Fibroblast of lung (primary cell): ENCODE data around the gene KRTAP5-3. TPM values are rescaled to one million over a fixed set of nuclear protein-coding genes. Genes with fewer than 3 reads are reported as not detected.

Experiments
- DNase-seq, 2 donors: peaks; one replicate each; pipeline versions ENCODE4 v3.0.0 to v3.0.0-alpha.2; 2010; ENCODE audit warnings: low read depth in 2 of 2
- H2AFZ ChIP-seq: 2 replicates; pipeline ENCODE4 v1.5.1; 2012; ENCODE audit warnings: low read length, control low read depth, inconsistent platforms
- H3K27ac ChIP-seq: 2 replicates; pipeline ENCODE4 v1.5.1; 2011; ENCODE audit warnings: low read length, control low read depth; ENCODE audit not compliant: insufficient read depth
- H3K27me3 ChIP-seq: 2 replicates; pipeline ENCODE4 v1.5.1; 2011; ENCODE audit warnings: mild to moderate bottlenecking, low read length; ENCODE audit not compliant: control insufficient read depth, insufficient read depth
- H3K36me3 ChIP-seq: 2 replicates; pipeline ENCODE4 v1.5.1; 2011; ENCODE audit warnings: low read length; ENCODE audit not compliant: control insufficient read depth, insufficient read depth
- H3K4me1 ChIP-seq: 2 replicates; pipeline ENCODE4 v1.5.1; 2011; ENCODE audit warnings: low read length; ENCODE audit not compliant: control insufficient read depth, insufficient read depth; ENCODE audit errors: extremely low read depth
- H3K4me2 ChIP-seq: 2 replicates; pipeline ENCODE4 v1.5.1; 2011; ENCODE audit warnings: low read length, control low read depth; ENCODE audit not compliant: insufficient read depth; ENCODE audit errors: extremely low read depth
- H3K4me3 ChIP-seq, 4 experiments: fragments of 200-600 bp in 1 of 4; sonication (generic) in 1 of 4; replicated peaks in 1 of 4; 2 replicates each; pipeline ENCODE4 v1.5.1; 2011 to 2016; ENCODE audit warnings: low read length in 4 of 4, low read depth in 3 of 4, mild to moderate bottlenecking in 3 of 4, control low read depth in 2 of 4, inconsistent platforms in 1 of 4, mixed read lengths in 1 of 4; ENCODE audit not compliant: insufficient read depth in 1 of 4; ENCODE audit errors: control extremely low read depth in 1 of 4
- H3K79me2 ChIP-seq: 2 replicates; pipeline ENCODE4 v1.5.1; 2012; ENCODE audit warnings: mild to moderate bottlenecking, low read length, inconsistent platforms; ENCODE audit not compliant: control insufficient read depth, insufficient read depth
- H3K9ac ChIP-seq: 2 replicates; pipeline ENCODE4 v1.5.1; 2011; ENCODE audit warnings: mild to moderate bottlenecking, low read length, control low read depth; ENCODE audit not compliant: insufficient read depth
- H3K9me3 ChIP-seq: 2 replicates; pipeline ENCODE4 v1.5.1; 2012; ENCODE audit warnings: low read depth, low read length; ENCODE audit not compliant: control insufficient read depth, insufficient read depth
- H4K20me1 ChIP-seq: 2 replicates; pipeline ENCODE4 v1.5.1; 2011; ENCODE audit warnings: low read length; ENCODE audit not compliant: control insufficient read depth, insufficient read depth; ENCODE audit errors: extremely low read depth
- EZH2 ChIP-seq: IDR thresholded peaks from 2 replicates; pipeline ENCODE4 v1.5.1; 2012; ENCODE audit warnings: low read length, control low read depth, mild to moderate bottlenecking; ENCODE audit errors: missing control alignments
- polyA plus RNA-seq, 2 donors: library from polyadenylated mRNA; depleted of rRNA in 1 of 2; stranded (reverse) in 1 of 2; unstranded in 1 of 2; fragments of >200 nt; gene quantifications; 2 replicates each; pipeline ENCODE4 v1.2.1, GENCODE V29; 2011 to 2012; ENCODE audit warnings: missing spikeins in 1 of 2
- total RNA-seq: library from RNA; depleted of rRNA; stranded (reverse); fragments of >200 nt; gene quantifications from 2 replicates; pipeline ENCODE4 v1.2.1, GENCODE V29; 2014
- TF ChIP-seq, protein P1 (sequence below), 2 donors: IDR thresholded peaks in 1 of 2; conservative IDR thresholded peaks in 1 of 2; 1 replicate in 1 of 2; 2 replicates in 1 of 2; pipeline ENCODE4 v1.5.1; 2011 to 2012; ENCODE audit warnings: low read length in 2 of 2, control low read depth in 1 of 2, inconsistent platforms in 1 of 2, low read depth in 1 of 2, mild to moderate bottlenecking in 1 of 2

KRTAP5-3 gene
- total and polyA plus RNA-seq, 2 donors (not counting 1 experiment from before 2014, with no cell fraction given), result not detected

- TF ChIP-seq, protein P1, sequence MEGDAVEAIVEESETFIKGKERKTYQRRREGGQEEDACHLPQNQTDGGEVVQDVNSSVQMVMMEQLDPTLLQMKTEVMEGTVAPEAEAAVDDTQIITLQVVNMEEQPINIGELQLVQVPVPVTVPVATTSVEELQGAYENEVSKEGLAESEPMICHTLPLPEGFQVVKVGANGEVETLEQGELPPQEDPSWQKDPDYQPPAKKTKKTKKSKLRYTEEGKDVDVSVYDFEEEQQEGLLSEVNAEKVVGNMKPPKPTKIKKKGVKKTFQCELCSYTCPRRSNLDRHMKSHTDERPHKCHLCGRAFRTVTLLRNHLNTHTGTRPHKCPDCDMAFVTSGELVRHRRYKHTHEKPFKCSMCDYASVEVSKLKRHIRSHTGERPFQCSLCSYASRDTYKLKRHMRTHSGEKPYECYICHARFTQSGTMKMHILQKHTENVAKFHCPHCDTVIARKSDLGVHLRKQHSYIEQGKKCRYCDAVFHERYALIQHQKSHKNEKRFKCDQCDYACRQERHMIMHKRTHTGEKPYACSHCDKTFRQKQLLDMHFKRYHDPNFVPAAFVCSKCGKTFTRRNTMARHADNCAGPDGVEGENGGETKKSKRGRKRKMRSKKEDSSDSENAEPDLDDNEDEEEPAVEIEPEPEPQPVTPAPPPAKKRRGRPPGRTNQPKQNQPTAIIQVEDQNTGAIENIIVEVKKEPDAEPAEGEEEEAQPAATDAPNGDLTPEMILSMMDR (conservative IDR thresholded peaks at IDR 0.05 in 1 of 2, IDR thresholded peaks at IDR 0.05 in 1 of 2; ENCODE audit: low read depth in 1 of 2, low read length in 2 of 2), result no peak
- no peak for TF ChIP-seq EZH2
- no peak overlapping the region for H3K27ac ChIP-seq
- H3K9me3 ChIP-seq, result no peaks in the 10 kb centered on the region
- no peak overlapping the region for H3K9ac ChIP-seq
- H3K4me3 ChIP-seq, result no peak overlapping the region
- no peak overlapping the region for H2AFZ ChIP-seq
- H3K4me1 ChIP-seq, result no peaks in the 10 kb centered on the region
- no peak for DNase-seq
- H3K4me2 ChIP-seq, result no peak overlapping the region
- no peaks in the 10 kb centered on the region for H3K79me2 ChIP-seq
- no peaks in the 10 kb centered on the region for H3K27me3 ChIP-seq
- no peaks in the 10 kb centered on the region for H3K36me3 ChIP-seq
- H4K20me1 ChIP-seq, result no peaks in the 10 kb centered on the region
Measured at GRCh38 chr11:1645357-1645821, 37.1 kb upstream of the KRTAP5-3 start.

DNA sequence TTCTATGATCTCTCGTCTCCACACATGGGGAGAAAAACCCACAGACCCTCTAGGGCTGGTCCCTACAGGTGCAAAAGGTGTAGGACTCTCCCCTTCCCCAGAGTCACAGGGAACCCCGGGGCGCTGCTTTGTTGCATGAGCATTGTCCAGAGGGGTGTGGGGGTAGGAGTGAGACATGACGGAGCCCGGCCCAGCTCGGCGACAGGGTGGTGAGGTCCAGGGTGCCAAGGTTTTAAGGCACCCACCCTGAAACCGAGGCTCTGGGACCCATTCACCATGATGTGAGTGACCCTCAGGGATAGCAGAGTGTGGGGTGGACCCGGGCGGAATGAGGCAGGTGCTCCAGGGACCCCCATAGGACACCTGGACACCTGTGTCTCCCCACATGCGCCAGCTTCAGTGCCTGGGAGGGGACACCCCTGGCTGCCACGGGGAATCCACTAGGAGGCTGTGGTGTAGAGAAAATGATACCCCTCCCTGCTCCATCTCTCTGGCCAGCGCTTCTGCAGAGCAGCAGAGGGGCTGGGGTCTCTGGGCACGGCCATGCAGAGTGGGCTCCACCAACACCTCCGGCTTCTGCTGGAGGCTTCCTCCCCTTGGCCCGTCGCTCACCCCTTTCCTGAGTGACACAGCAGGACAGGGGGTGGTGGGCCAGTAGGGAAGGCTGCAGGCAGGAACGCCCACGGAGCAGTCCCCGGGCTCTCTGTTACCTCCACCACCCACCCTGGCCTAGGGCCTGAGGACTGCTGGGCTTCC lies 36.5 kb upstream of the KRTAP5-3 start:
- DNase-seq, result no peak
- H3K9me3 ChIP-seq, result no peaks in the 10 kb centered on the region

GRCh38 chr11:1643146-1643690 lies 35.0 kb upstream of the KRTAP5-3 start:
- no peak overlapping the region for H3K27ac ChIP-seq
- no peak overlapping the region for H3K9ac ChIP-seq
- TF ChIP-seq, protein P1 (conservative IDR thresholded peaks at IDR 0.05 in 1 of 2, IDR thresholded peaks at IDR 0.05 in 1 of 2; ENCODE audit: low read depth in 1 of 2, low read length in 2 of 2), result no peak
- no peak for TF ChIP-seq EZH2
- no peaks in the 10 kb centered on the region for H3K79me2 ChIP-seq
- no peaks in the 10 kb centered on the region for H3K9me3 ChIP-seq
- H3K4me3 ChIP-seq, result no peak overlapping the region
- no peaks in the 10 kb centered on the region for H3K4me1 ChIP-seq
- peaks cover 6% of the 10 kb centered on the region for H3K27me3 ChIP-seq
- no peak overlapping the region for H2AFZ ChIP-seq
- no peak overlapping the region for H3K4me2 ChIP-seq
- H3K36me3 ChIP-seq, result no peaks in the 10 kb centered on the region
- H4K20me1 ChIP-seq, result no peaks in the 10 kb centered on the region
- no peak for DNase-seq

More for the DNA sequence above, 36.5 kb upstream of the KRTAP5-3 start:
- Histone ChIP-seq H3K27ac (no peak overlapping the region), H3K4me2 (no peak overlapping the region), H3K4me1 (no peaks in the 10 kb centered on the region), H3K79me2 (no peaks in the 10 kb centered on the region), H2AFZ (no peak overlapping the region), H4K20me1 (no peaks in the 10 kb centered on the region), H3K9ac (no peak overlapping the region), H3K36me3 (no peaks in the 10 kb centered on the region), H3K4me3 (no peak overlapping the region), H3K27me3 (no peaks in the 10 kb centered on the region)
- TF ChIP-seq, protein P1 (conservative IDR thresholded peaks at IDR 0.05 in 1 of 2, IDR thresholded peaks at IDR 0.05 in 1 of 2; ENCODE audit: low read depth in 1 of 2, low read length in 2 of 2), result no peak
- no peak for TF ChIP-seq EZH2
